NCI-H1694 treated with DMSO at 0.1 percent for 48 hours (cell line): ENCODE measurements around the gene KIF25.

Source experiments
- DNase-seq: peaks from one replicate; lab custom pipeline; 2025; lab: John Stamatoyannopoulos, UW

Gene KIF25, protein sequence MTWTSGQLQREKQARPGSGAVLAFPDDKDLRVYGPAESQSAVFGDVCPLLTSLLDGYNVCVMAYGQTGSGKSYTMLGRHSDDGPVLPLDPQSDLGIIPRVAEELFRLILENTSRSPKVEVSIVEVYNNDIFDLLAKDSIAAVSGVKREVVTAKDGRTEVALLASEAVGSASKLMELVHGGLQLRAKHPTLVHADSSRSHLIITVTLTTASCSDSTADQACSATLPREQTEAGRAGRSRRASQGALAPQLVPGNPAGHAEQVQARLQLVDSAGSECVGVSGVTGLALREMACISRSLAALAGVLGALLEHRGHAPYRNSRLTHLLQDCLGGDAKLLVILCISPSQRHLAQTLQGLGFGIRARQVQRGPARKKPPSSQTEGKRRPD

DNA sequence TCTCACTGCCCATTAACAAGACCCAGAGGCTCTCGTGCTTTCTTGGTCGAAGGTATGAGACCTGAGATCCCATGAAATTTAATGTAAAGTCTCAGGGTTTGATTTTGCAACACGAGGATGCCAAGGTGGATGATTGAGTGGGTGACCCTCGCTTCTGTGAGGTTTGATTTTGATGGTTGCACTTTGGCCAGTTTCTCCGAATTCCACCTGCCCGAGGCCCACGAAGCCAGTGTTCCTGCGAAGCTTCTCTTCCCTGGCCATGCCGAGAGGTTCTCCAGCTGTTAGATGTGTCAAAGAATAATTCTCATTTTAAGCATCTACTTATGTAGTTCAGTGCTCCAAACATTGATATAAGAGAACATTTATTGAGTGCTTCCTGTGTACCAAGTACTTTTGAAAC is at the start of gene KIF25:
Gene KIF25 (plus strand): TSS at position 30 of the 400 bp plus-strand sequence. CDS start 31,915 bp downstream, outside the sequence.
- no peak for DNase-seq

DNA sequence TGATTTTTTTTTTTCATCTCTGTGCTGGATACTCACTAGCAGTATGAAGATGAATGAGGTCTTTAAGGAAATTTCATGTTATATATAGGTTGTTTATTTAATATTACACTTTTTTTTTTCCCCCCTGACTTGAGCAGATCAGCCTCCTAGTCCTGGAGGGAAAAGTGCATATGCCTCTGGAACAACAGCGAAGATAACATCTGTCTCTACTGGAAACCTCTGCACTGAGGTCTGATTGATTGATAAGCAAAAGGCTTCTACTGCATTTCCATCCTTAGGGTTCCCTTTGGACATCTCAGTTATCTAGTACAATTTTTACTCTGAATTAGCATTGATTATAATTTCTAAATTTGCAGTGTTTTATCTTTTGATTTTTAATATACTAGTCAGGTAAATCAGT is 49.8 kb upstream of the KIF25 start:
- no peak for DNase-seq

- no peak for DNase-seq
These were observed 48.8 kb upstream of the KIF25 start for GRCh38 chr6:167948716-167949115.

DNA sequence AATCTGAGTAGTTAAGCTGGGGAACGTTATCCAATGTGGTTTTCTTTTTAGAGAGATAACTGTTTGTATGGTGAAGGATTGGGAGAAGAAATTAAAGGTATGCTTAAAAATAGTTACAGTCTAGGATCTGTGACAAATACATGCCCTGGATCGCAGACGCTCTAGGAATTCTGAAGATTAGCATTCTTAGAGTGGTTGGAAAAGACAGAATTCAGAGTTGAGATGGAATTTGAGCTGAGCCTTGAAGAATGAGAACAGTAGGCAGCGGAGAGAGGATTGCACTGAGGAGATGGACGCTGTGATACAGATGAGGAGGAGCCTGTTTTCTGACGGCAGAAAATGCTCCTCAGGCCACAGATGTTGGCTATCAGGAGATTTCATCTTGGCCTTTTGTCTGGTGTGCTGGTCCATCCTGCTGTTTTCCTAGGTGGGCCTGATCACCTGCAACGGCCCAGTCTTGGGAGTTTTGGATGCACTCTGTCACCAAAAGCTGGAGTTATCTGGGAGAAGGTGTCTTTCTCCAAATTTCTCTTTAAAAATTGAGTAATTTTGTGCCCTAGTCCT is 48.3 kb upstream of the KIF25 start:
- DNase-seq, result no peak

DNA sequence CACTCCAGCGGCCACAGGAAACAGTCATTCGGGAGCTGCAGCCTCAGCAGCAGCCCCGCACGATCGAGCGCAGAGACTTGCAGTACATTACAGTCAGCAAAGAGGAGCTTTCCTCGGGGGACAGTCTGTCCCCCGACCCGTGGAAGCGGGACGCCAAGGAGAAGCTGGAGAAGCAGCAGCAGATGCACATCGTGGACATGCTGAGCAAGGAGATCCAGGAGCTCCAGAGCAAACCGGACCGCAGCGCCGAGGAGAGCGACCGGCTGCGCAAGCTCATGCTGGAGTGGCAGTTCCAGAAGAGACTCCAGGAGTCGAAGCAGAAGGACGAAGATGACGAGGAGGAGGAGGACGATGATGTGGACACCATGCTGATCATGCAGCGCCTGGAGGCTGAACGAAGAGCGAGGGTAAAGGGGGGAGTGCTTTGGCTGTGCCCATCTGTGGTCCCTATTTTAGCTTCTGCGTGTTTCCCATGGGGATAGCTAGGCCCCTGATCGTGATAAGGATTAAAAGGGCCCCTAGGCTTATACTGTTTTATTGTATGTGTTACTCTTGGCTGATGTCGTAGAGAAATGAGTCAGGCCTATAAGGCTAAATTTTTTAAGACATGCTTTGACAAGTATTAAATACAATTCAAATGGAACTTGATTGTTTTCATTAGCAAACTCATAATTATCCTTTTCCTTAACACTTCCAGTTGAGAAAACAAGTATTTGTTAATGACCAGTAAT is 45.5 kb upstream of the KIF25 start:
- no peak for DNase-seq

- DNase-seq, result no peak
These were observed 45.0 kb upstream of the KIF25 start for GRCh38 chr6:167952512-167952859.

DNA sequence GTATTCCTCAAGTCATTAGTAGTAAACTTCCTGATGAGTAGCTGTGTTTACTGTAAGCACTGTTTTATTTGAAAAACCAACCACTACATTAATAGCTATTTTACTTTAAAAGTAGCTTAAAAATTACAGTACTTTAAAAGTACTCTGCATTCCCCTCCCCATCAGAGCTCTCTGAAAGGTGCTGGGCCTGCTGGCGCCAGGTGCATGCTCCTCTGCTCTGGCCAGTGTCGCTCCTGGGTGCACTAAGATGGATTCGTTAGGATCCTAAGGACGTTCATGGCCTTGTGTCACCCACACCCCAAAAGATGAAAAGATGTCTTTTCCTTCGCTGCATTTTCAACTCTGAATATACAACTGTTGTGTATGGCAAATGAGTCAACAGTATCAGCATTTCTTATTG is 43.9 kb upstream of the KIF25 start:
- no peak for DNase-seq

DNA sequence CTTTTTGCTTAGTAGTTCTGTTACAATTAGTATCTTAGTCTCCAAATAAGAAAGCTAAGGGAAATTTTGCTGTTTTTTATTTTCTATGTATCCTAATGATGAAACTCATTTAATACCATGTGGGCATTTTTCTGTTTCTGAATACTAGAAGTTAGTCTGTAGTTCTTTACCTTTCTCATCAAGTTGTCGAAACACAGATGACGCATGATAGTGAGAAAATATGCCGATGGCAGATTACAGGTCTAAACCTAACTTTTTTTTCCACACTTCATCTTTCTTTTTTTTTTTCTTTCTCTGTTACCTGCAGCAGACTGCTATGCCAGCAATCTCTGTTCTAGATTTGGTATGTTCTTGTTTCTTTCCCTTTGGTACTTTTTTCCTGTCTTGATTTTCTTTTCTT is 43.3 kb upstream of the KIF25 start:
- DNase-seq, result no peak

- DNase-seq, result no peak
These were observed 41.0 kb upstream of the KIF25 start for GRCh38 chr6:167956491-167956890.

DNA sequence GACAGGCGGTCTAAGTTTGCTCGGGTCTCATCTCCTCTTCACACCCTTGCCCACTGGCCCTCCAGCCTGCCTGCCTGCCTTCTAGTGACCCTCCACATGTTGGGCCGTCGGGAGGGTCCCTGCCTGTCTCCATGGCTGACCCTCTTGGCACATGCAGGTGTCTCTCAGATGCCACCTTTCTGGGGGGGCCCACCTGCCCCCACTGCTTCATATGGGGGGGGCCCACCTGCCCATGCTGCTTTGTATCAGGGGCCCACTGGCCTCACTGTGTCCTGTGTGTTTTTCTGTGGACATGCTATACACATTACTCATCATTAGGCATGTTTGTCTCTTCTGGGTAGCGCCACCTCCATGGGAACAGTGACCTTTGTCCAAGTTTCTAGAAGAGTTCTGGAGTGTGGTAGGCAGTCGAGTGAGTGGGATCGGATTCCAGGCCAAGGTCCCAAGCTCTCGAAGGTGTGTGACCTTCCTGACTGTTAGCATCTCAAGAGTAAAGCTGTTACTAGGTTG is 40.4 kb upstream of the KIF25 start:
- DNase-seq, result no peak

DNA sequence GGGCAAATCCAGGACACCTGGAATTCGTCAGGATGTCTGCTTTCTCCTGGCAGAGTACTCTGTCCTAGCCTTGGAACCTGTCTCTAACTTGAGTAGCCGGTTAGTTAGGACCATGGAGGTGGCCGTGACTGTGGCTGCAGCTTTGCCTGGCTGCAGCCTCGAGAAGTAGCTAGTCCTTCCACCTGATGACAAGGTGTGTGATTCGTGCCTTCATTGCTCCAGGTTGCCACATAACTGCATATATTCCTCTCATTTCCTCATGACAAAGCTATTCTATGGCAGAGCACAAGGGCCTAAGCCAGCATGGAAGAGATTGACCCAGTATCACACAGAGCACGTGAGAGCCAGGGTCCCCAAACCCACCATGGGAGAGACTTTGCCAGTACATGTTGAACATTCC is 39.8 kb upstream of the KIF25 start:
- no peak for DNase-seq

- no peak for DNase-seq
These were observed 36.9 kb upstream of the KIF25 start for GRCh38 chr6:167960579-167960978.

- peak; percentile 95 for DNase-seq
These were observed 34.8 kb upstream of the KIF25 start for GRCh38 chr6:167962711-167963110.

GRCh38 chr6:167963589-167964057 is 33.8 kb upstream of the KIF25 start:
- DNase-seq, result no peak

DNA sequence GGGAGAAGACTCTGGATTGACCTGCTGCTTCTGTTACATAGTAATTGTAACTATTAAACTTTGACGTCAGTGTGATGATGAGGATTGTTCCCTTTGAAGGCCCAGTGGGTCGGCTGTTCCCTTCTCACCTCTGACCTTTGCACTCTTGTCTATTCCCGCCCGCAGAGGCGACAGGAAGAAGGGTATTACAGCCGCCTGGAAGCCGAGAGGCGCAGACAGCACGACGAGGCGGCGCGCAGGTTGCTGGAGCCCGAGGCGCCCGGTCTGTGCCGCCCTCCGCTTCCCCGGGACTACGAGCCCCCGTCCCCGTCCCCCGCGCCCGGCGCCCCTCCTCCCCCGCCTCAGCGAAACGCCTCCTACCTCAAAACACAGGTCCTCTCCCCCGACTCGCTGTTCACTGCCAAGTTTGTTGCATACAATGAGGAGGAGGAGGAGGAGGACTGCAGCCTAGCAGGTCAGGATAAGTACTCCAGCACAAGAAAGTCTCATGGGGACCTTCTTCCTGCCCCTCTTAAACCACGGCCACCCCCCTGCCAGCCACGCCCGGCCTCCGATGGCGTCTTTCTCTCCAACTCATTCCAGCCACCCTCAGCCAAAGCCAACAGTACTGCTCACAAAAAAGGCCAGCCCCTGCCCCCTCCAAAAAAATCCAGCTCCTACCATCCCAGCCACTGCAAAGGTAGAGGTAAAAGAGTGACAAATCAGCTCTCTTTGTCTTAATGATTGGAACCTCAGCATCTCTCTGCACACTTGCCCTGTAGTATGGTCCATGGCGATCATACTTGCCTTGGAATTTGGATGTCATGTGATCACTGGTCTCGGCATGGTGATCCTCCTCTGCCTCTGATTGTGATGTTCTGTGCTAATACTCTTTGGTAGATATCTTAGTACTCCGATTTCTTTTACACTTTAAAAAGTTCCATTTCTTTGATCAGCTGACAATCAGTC is 31.6 kb upstream of the KIF25 start:
- no peak for DNase-seq

DNA sequence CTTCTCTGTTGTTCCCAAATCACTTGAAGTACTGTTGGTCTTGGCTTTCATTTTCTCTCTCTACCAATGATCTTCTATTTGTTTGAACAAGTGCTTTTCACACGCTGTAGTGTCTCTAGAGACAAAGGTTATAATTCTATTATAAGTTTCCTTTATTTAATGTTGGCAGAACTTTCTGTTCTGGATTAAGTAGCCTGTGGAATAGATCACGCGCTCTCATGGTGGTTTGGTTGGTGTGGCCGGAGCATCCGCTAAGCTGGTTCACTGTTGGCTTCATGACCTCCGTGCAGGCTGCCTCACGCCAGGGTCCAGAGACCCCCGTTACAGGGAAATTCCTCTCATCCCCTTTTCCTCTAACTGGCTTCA is 30.9 kb upstream of the KIF25 start:
- no peak for DNase-seq

DNA sequence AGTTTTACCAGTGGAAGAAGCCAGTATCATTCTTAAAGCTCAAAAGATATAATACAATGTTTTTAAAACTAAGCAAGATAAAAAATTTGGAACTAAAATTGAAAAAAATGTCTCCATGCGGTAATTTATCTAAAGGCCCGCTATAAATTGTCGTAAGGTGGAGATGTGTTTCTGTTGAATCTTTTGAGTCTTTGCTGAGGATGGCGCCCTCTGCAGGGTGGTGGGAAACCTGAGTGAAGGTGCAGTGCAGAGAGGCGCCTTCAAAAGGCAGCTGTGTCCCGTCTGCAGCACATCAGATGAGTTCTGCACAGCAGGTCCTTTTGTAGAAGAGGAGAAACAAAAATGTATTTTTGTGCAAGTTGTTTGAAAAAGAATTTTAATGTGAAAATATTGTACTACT is 29.4 kb upstream of the KIF25 start:
- peak; percentile 5 for DNase-seq

DNA sequence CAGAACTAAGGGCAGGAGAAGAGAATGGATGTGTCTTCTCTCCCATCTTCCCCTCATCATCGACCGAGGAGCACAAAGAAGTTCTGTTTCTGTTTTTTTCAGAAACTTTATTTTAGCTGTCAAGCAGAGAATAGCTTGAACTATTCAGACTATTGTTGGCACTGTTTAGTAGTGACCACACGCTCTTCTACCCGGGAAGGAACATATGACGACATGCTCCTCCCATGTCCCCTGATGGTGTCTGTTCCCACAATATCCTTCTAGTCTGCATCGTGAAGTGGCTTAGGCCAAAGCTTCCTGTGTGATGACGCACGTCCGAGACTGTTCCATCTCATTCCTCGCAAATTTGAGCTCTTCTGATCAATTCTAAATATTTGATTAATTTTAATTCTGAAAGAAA is 27.2 kb upstream of the KIF25 start:
- no peak for DNase-seq

DNA sequence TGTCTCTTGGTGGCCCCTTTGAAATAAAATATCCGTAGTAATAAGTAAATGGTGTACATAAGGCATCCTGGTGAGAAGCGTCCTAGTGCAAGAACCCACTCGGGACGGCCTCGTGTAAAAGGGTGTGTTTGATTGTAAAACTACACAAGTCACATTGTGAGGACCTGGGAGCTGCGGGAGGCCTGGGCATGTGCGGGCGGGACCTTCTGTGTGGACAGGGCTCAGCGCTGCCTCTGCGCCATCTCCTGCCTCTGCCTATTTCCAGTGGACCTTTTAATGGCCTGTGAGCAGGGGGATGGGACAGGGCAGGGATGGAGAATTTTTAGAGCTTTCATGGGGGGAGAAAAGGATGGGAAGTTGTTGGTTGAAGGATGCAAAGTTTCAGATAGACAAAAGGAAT is 25.3 kb upstream of the KIF25 start:
- DNase-seq, result no peak

GRCh38 chr6:167973148-167973885 is 24.2 kb upstream of the KIF25 start:
- no peak for DNase-seq
